NCI-H2196 treated with DMSO at 0.1 percent for 48 hours (cell line): ENCODE measurements around the gene UGT1A10.

ENCODE experiments used
- DNase-seq: peaks from one replicate; lab custom pipeline; 2025; ENCODE audit not compliant: unreplicated experiment; lab: John Stamatoyannopoulos, UW

Gene UGT1A10

GRCh38 chr2:233801357-233802131 lies 165.3 kb downstream of the UGT1A10 start:
- no peak for DNase-seq

- DNase-seq = no peak
Measured at GRCh38 chr2:233802132-233802815, 166.0 kb downstream of the UGT1A10 start.

- no peak for DNase-seq
Measured at GRCh38 chr2:233803292-233803911, 167.2 kb downstream of the UGT1A10 start.

- DNase-seq = no peak
Measured at GRCh38 chr2:233803994-233804393, 167.7 kb downstream of the UGT1A10 start.

- no peak for DNase-seq
Measured at GRCh38 chr2:233807215-233807865, 171.1 kb downstream of the UGT1A10 start.

GRCh38 chr2:233807966-233808935 lies 172.0 kb downstream of the UGT1A10 start:
- DNase-seq = no peak

GRCh38 chr2:233810385-233810784 lies 174.1 kb downstream of the UGT1A10 start:
- DNase-seq = no peak

- DNase-seq = no peak
Measured at GRCh38 chr2:233811087-233811486, 174.8 kb downstream of the UGT1A10 start.

- DNase-seq = no peak
Measured at GRCh38 chr2:233811732-233812131, 175.5 kb downstream of the UGT1A10 start.

GRCh38 chr2:233813236-233814055 lies 177.2 kb downstream of the UGT1A10 start:
- no peak for DNase-seq

- DNase-seq = no peak
Measured at GRCh38 chr2:233814056-233814835, 178.0 kb downstream of the UGT1A10 start.

- no peak for DNase-seq
Measured at GRCh38 chr2:233815861-233816260, 179.6 kb downstream of the UGT1A10 start.

GRCh38 chr2:233816334-233816733 lies 180.1 kb downstream of the UGT1A10 start:
- DNase-seq = no peak

GRCh38 chr2:233816771-233817170 lies 180.5 kb downstream of the UGT1A10 start:
- DNase-seq = no peak

GRCh38 chr2:233817361-233817911 lies 181.2 kb downstream of the UGT1A10 start:
- DNase-seq = no peak

- no peak for DNase-seq
Measured at GRCh38 chr2:233817995-233818638, 181.9 kb downstream of the UGT1A10 start.

- no peak for DNase-seq
Measured at GRCh38 chr2:233818639-233819621, 182.7 kb downstream of the UGT1A10 start.
